ENCODE data around the gene B3GALT5.

DNA sequence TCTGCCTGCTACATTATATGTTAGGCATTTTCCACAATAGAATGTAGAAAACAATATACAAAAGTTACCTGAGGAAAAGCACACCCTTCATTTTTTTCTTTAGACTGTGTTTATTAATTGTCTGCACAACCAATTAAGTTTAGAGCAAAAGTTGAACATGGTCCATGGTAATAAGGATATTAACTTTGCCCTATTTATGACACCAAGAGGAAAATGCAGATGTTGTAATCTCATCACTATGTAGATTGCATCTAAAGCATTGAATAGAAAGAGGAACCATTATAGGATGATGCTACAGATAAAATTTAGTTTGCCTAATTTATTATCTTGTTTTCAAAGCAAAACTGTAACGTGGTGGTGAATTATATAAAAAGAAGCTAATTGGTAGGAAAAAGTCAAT, 72.5 kb downstream of the B3GALT5 start:
- TF ChIP-seq, protein P1, sequence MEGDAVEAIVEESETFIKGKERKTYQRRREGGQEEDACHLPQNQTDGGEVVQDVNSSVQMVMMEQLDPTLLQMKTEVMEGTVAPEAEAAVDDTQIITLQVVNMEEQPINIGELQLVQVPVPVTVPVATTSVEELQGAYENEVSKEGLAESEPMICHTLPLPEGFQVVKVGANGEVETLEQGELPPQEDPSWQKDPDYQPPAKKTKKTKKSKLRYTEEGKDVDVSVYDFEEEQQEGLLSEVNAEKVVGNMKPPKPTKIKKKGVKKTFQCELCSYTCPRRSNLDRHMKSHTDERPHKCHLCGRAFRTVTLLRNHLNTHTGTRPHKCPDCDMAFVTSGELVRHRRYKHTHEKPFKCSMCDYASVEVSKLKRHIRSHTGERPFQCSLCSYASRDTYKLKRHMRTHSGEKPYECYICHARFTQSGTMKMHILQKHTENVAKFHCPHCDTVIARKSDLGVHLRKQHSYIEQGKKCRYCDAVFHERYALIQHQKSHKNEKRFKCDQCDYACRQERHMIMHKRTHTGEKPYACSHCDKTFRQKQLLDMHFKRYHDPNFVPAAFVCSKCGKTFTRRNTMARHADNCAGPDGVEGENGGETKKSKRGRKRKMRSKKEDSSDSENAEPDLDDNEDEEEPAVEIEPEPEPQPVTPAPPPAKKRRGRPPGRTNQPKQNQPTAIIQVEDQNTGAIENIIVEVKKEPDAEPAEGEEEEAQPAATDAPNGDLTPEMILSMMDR (conservative IDR thresholded peaks at IDR 0.05; ENCODE audit: low read depth, low read length): no peak
- no peak for TF ChIP-seq EZH2phosphoT487 (IDR thresholded peaks at IDR 0.05; ENCODE audit: borderline replicate concordance, low read length)

Measured in PC-3 (cell line).